ENCODE measurements around the gene PURB.
A peak's percentile ranks its signal among the peaks of the same experiment; 100 is the strongest.
"Not testable (repeated sequence)": the region's sequence is repeated elsewhere in the genome, so short reads cannot be mapped to it uniquely, and the experiment has no call there.

Gene PURB

DNA sequence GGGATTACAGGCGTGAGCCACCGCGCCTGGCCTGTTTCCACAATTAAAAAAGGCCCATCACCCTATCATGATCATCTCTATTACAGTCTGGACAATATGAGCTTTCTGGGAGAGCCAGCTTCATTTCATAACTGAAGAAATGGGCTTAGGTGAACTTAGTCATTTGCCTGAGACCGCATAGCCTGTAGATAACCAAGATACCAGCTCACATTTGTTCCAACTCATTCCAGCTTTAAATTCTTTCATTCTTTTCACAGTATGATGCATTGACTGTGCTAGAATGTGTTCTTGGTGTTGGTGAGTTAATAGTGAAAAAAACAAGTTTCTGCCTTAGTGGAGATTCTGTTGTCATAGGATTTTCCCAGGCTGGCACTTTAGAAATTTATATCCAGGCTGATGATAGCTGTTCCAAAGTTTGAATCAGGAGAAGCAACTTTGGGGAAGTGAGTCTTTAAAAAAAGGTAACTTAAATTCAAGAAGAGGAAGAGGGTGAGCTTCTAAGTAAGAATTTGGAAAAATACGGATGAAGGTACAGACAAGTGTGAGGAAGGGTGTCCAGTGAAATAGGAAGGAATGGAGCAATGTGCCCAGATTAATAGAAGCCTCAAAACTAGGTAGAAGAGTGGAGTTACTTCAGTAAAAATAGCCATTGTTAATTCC lies 35.3 kb downstream of the PURB start:
- no peak for DNase-seq

DNA sequence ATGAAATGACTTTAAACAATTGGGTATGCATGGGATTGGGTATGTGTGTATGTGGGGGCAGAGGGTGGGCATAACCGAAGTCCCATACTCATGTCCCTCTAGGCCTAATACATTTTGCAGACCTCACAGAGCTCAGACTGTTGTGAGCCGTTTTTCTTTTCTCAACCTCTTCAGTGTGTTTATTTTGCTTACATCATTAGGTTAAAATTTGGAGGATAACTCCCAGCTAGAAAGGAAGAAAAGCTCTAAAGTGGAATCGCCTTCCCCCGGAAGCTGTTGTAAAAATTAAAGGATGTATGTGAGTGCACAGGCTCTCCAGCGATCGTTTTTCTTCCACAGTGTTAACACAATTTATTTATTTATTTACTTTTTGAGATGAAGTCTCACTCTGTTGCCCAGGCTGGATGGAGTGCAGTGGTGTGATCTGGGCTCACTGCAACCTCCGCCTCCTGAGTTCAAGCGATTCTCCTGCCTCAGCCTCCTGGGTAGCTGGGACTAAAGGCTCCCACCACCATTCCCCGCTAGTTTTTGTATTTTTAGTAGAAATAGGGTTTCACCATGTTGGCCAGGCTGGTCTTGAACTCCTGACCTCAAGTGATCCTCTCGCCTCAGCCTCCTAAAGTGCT lies 36.0 kb downstream of the PURB start:
- DNase-seq: no peak

DNA sequence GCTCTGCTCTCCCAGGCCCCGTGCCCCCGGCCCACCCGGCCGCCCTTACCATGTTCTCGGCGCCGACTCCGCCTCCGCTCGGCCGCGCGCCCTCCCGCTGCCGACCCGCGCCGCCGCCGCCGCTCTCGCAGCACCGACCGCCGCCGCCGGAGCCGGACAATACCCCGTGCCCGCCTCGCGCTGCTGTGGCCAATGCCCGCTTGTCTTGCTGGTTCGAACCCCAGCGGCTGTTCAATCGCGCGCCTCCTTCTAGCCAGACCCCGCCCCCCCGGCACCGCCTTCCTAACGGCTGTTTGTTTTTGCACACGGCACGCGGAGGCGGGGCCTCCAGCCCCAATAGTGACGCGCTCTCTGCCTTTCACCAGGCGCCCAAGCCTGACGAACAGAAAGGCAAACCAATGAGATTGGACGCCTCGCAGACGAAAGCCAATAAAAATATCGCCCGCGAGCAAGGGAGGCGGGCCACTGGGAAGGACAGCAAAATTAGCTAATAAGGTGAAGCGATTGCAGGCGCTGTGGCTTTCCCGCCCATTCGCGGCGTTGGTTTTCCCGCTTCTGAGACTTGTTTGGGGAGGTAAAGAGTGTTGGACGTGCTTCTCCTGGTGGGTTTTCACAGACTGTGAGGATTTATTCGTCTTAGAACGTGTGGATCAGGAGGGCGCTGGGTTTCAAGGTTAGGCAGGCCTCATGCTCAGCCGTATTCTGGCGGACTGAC lies 37.3 kb downstream of the PURB start, which contains the start of gene H2AZ2:
Gene H2AZ2 (minus strand): TSS at position 168 of the 715 bp plus-strand sequence. CDS start 116 bp downstream, at position 52.
- DNase-seq: peak; percentile 98 to 99

DNA sequence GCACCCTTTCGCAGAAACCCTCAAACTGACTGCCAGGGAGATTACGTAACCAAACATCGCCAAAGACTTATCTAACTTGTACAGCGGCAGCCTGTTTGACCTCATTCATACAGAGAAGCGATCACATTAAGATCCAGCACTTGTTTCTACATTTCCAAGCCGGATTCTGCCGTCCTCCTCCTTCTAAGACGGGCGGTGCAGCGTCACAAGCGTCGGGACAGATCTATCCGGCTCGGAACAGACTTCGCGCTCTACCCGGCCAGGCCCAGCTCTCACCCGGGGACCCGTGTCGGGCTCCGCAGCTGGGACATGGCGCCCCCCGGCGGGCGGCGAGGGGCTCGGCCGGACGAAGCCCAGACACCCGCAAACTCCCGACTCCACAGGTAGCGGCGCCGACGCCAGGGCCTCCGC lies 37.8 kb downstream of the PURB start:
- DNase-seq: peak; percentile 75 to 98

DNA sequence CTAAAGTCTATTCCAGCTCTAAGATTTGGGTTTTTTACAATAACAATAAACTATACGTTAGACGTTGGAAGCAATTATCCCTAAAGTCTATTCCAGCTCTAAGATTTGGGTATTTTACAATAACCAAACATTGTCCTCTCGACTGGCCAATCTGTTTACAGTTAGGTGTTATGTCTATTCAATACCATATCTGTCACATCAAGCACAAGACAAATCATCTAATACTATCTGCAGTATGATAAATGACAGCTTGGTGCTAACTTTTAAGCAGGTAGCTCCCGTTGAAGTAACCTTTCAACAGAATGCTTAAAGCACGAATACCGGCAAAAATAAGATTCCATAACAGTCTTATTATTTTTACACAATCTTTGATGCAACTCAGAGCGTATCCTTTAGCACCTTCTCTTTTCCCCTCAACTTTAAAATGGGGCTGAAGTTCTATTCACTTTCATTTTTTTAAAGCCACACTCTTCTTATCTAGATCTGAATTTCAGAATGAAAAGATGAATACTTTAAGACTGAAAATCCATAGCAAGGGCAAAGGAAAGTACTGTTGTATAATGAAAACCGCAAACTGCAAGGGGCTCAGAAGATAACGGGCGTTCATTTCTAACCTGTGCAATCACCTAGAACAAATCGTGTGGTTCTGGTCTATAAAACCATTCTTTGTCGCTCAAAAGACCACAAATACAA lies 38.4 kb downstream of the PURB start:
- no peak for DNase-seq

- DNase-seq: not testable (repeated sequence)
These were observed 38.9 kb downstream of the PURB start for GRCh38 chr7:44846390-44846789.

DNA sequence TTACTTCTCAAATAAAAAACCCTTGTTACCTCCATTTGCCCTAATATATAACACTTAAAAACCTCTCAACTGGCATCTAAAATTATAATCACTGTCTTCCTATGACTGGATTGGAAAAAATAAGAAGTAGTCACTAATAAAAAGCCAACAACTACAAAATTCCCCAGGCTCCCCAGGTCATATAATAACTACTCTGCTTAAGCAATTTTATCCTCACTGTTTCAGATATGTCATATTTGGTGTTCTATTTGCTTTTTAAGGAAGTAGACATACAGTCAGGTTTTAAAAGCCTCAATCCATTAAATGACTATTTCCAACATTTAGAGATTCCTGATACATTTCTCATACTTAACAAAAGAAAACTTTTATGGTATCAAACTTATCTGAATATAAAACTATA lies 39.9 kb downstream of the PURB start:
- DNase-seq: no peak

DNA sequence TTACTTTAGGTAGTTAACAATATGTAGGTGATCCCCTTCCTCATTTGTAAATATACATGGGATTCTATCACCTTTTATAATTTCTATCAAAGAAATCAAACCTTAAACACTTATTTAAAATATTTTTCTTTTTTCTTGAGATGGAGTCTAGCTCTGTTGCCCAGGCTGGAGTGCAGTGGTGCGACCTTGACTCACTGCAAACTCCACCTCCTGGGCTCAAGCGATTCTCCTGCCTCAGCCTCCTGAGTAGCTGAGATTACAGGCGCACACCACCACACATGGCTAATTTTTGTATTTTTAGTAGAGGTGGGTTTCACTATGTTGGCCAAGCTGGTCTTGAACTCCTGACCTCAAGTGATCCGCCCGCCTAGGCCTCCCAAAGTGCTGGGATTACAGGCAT lies 41.9 kb downstream of the PURB start:
- DNase-seq: not testable (repeated sequence)

DNA sequence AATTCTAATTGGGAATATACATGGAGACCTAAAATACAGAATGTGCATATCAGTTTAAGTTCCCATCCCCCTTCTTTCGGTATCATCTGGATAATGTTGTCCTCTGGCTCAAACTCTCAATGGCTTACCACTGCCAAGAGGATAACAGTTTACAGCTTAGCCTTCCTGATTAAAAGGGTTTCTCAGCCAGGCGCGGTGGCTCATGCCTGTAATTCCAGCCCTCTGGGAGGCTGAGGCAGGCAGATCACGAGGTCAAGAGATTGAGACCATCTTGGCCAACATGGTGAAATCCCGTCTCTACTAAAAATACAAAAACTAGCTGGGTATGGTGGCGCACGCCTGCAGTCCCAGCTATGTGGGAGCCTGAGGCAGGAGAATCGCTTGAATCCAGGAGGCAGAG lies 42.7 kb downstream of the PURB start:
- DNase-seq: not testable (repeated sequence)

- DNase-seq: no peak
These were observed 46.6 kb downstream of the PURB start for GRCh38 chr7:44838751-44839150.

- no peak for DNase-seq
These were observed 57.8 kb downstream of the PURB start for GRCh38 chr7:44827567-44827966.
